Loucy (cell line): ENCODE data around the gene ANKRD23.
A peak's percentile ranks its signal among the peaks of the same experiment; 100 is the strongest.

Experiments
- H2AFZ ChIP-seq: fragments of 200-600 bp; sonication (generic); 2 replicates; pipeline ENCODE4 v1.6.0; 2016; ENCODE audit warnings: antibody characterized with exemption, mild to moderate bottlenecking, low read length, moderate library complexity
- H3F3A ChIP-seq: fragments of 200-600 bp; 2 replicates; pipeline ENCODE4 v1.6.0; 2016; ENCODE audit warnings: antibody characterized with exemption, low read depth, mild to moderate bottlenecking
- H3K27me3 ChIP-seq: fragments of 200-600 bp; sonication (generic); 2 replicates; pipeline ENCODE4 v1.6.1; 2014; ENCODE audit warnings: low read length, mild to moderate bottlenecking; ENCODE audit not compliant: insufficient read depth, poor library complexity, severe bottlenecking
- H3K36me3 ChIP-seq: fragments of 200-600 bp; sonication (generic); 2 replicates; pipeline ENCODE4 v1.6.1; 2016; ENCODE audit warnings: low read length; ENCODE audit not compliant: insufficient read depth
- H3K4me1 ChIP-seq: fragments of 200-600 bp; sonication (generic); 2 replicates; pipeline ENCODE4 v1.5.1; 2014; ENCODE audit warnings: low read length, mild to moderate bottlenecking; ENCODE audit not compliant: insufficient read depth, poor library complexity, severe bottlenecking
- H3K4me2 ChIP-seq: fragments of 200-600 bp; sonication (generic); 2 replicates; pipeline ENCODE4 v1.6.0; 2014; ENCODE audit warnings: antibody characterized with exemption, low read length, low read depth, mild to moderate bottlenecking; ENCODE audit not compliant: poor library complexity, severe bottlenecking
- H3K4me3 ChIP-seq: fragments of 200-600 bp; sonication (generic); 2 replicates; pipeline ENCODE4 v1.5.1; 2014; ENCODE audit warnings: low read length, mild to moderate bottlenecking, mixed read lengths; ENCODE audit not compliant: poor library complexity, severe bottlenecking
- H3K79me2 ChIP-seq: fragments of 200-600 bp; sonication (generic); 2 replicates; pipeline ENCODE4 v1.6.1; 2014; ENCODE audit warnings: low read length; ENCODE audit not compliant: insufficient read depth
- H3K9ac ChIP-seq: fragments of 200-600 bp; sonication (generic); 2 replicates; pipeline ENCODE4 v1.6.0; 2014; ENCODE audit warnings: mild to moderate bottlenecking, low read depth, low read length, moderate library complexity; ENCODE audit not compliant: poor library complexity, severe bottlenecking
- H3K9me2 ChIP-seq: fragments of 200-600 bp; sonication (generic); replicated peaks from 2 replicates; pipeline ENCODE4 v1.6.1; 2016; ENCODE audit warnings: low read depth, low read length, mixed read lengths
- H3K9me3 ChIP-seq: fragments of 200-600 bp; sonication (generic); 2 replicates; pipeline ENCODE4 v1.6.1; 2014; ENCODE audit warnings: mild to moderate bottlenecking, antibody characterized with exemption, low read length, low read depth; ENCODE audit not compliant: insufficient read depth
- H4K20me1 ChIP-seq: fragments of 200-600 bp; sonication (generic); 2 replicates; pipeline ENCODE4 v1.6.0; 2014; ENCODE audit warnings: antibody characterized with exemption, low read length, mild to moderate bottlenecking; ENCODE audit not compliant: insufficient read depth, poor library complexity, severe bottlenecking
- EZH2phosphoT487 ChIP-seq: fragments of 200-600 bp; IDR thresholded peaks from 2 replicates; pipeline ENCODE4 v1.6.1; 2018; ENCODE audit warnings: antibody characterized with exemption, mild to moderate bottlenecking, moderate library complexity, borderline replicate concordance
- TF ChIP-seq, protein P1 (sequence below): fragments of 200-600 bp; sonication (generic); conservative IDR thresholded peaks from 2 replicates; pipeline ENCODE4 v1.5.1; 2014; ENCODE audit warnings: mild to moderate bottlenecking, antibody characterized with exemption, low read length

Gene ANKRD23

GRCh38 chr2:96817882-96818281, 25.9 kb downstream of the ANKRD23 start:
- Histone ChIP-seq H2AFZ (no peak overlapping the region), H3K4me3 (peak overlapping the region; percentile 85), H3F3A (no peaks in the 10 kb centered on the region), H3K36me3 (peaks cover 4% of the 10 kb centered on the region; the same call in 1 of the 2 replicates), H3K27me3 (no peaks in the 10 kb centered on the region), H3K4me2 (peak overlapping the region; percentile 99), H3K9ac (peak overlapping the region; percentile 71), H3K9me3 (no peaks in the 10 kb centered on the region), H3K9me2 (no peaks in the 10 kb centered on the region), H3K79me2 (peaks cover 58% of the 10 kb centered on the region), H3K4me1 (peaks cover 51% of the 10 kb centered on the region), H4K20me1 (peaks cover 55% of the 10 kb centered on the region)
- TF ChIP-seq, protein P1, sequence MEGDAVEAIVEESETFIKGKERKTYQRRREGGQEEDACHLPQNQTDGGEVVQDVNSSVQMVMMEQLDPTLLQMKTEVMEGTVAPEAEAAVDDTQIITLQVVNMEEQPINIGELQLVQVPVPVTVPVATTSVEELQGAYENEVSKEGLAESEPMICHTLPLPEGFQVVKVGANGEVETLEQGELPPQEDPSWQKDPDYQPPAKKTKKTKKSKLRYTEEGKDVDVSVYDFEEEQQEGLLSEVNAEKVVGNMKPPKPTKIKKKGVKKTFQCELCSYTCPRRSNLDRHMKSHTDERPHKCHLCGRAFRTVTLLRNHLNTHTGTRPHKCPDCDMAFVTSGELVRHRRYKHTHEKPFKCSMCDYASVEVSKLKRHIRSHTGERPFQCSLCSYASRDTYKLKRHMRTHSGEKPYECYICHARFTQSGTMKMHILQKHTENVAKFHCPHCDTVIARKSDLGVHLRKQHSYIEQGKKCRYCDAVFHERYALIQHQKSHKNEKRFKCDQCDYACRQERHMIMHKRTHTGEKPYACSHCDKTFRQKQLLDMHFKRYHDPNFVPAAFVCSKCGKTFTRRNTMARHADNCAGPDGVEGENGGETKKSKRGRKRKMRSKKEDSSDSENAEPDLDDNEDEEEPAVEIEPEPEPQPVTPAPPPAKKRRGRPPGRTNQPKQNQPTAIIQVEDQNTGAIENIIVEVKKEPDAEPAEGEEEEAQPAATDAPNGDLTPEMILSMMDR: no peak
- TF ChIP-seq EZH2phosphoT487: no peak

DNA sequence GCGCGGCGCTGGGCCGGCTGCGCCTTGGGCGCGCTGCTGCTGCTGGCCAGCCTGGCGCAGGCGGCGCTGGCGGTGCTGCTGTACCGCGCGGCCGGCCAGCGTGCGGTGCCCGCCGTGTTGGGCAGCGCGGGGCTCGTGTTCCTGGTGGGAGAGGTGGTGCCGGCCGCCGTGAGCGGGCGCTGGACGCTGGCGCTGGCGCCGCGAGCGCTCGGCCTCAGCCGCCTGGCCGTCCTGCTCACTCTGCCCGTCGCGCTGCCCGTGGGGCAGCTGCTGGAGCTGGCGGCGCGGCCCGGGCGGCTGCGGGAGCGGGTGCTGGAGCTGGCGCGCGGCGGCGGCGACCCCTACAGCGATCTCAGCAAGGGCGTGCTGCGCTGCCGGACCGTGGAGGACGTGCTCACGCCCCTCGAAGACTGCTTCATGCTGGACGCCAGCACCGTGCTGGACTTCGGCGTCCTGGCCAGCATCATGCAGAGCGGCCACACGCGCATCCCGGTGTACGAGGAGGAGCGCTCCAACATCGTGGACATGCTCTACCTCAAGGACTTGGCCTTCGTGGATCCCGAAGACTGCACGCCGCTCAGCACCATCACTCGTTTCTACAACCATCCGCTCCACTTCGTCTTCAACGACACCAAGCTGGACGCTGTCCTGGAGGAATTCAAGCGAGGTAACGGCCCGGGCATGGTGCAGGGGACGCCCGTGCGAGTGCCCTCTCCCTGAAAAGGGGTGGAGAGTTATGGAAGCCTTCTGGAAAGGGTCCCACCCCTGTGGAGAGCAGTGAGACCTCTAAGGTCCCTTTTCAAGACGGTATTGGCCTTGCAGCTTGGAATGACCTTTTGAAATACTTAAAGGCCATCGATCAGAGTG, 26.8 kb downstream of the ANKRD23 start:
- Histone ChIP-seq H2AFZ (no peak overlapping the region), H4K20me1 (peaks cover 47% of the 10 kb centered on the region)
- no peak for TF ChIP-seq EZH2phosphoT487
- TF ChIP-seq, protein P1: no peak

DNA sequence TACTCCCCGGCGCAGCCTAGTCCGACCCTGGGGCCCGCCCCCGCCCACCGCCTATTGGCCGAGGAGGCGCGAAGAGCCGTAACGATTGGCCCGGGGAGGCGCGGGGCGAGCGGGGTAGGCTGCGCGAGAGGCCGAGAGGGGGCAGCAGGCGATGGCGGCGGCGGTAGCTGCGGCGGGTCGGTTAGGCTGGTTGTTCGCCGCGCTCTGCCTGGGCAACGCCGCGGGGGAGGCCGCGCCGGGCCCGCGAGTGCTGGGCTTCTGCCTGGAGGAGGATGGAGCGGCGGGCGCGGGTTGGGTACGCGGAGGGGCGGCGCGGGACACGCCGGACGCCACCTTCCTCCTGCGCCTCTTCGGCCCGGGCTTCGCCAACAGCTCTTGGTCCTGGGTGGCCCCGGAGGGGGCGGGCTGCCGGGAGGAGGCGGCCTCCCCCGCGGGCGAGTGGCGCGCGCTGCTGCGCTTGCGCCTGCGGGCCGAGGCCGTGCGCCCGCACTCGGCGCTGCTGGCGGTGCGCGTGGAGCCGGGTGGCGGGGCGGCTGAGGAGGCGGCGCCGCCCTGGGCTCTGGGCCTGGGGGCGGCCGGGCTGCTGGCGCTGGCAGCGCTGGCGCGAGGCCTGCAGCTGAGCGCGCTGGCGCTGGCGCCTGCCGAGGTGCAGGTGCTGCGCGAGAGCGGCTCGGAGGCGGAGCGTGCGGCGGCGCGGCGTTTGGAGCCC, 27.5 kb downstream of the ANKRD23 start, which contains the start of gene CNNM3:
Gene CNNM3 (plus strand): TSS at position 142 of the 709 bp plus-strand sequence. CDS start 10 bp downstream, at position 152.
- Histone ChIP-seq H2AFZ (peak within 1 kb of the TSS; percentile 94), H3F3A (no peaks in the 10 kb centered on the region), H3K4me1 (peaks cover 48% of the 10 kb centered on the region), H3K9me2 (no peaks in the 10 kb centered on the region), H4K20me1 (peaks cover 43% of the 10 kb centered on the region), H3K36me3 (no peaks in the 10 kb centered on the region), H3K9me3 (no peaks in the 10 kb centered on the region), H3K79me2 (peaks cover 45% of the 10 kb centered on the region), H3K27me3 (no peaks in the 10 kb centered on the region), H3K9ac (peak within 1 kb of the TSS; percentile 74), H3K4me3 (peak within 1 kb of the TSS; percentile 85), H3K4me2 (peak within 1 kb of the TSS; percentile 99)
- TF ChIP-seq, protein P1: no peak; the same call in 1 of the 2 replicates
- TF ChIP-seq EZH2phosphoT487: no peak

More for the DNA sequence above, 26.8 kb downstream of the ANKRD23 start:
- Histone ChIP-seq H3K9ac (peak overlapping the region; percentile 71), H3K36me3 (no peaks in the 10 kb centered on the region), H3F3A (no peaks in the 10 kb centered on the region), H3K4me3 (peak overlapping the region; percentile 85), H3K9me3 (no peaks in the 10 kb centered on the region), H3K79me2 (peaks cover 49% of the 10 kb centered on the region), H3K9me2 (no peaks in the 10 kb centered on the region), H3K27me3 (no peaks in the 10 kb centered on the region), H3K4me2 (peak overlapping the region; percentile 99), H3K4me1 (peaks cover 51% of the 10 kb centered on the region)
